Testis (tissue), 3 donors: ENCODE results near the gene CPE. TPM values are rescaled to one million over a fixed set of nuclear protein-coding genes. Genes with fewer than 3 reads are reported as not detected.
A peak's percentile ranks its signal among the peaks of the same experiment; 100 is the strongest.

Experiments used
- DNase-seq: peaks from one replicate; pipeline ENCODE4 v3.0.0-alpha.2; 2019
- H3K27ac ChIP-seq, 2 donors: fragments of 200-600 bp; sonication (generic); one replicate each; pipeline ENCODE4 v1.5.1; 2019
- H3K27me3 ChIP-seq: fragments of 200-600 bp; sonication (generic); one replicate; pipeline ENCODE4 v1.5.1; 2019
- H3K36me3 ChIP-seq: fragments of 200-600 bp; sonication (generic); one replicate; pipeline ENCODE4 v1.5.1; 2017; ENCODE audit warnings: low read depth; ENCODE audit errors: missing control alignments
- H3K4me1 ChIP-seq: fragments of 200-600 bp; sonication (generic); one replicate; pipeline ENCODE4 v1.5.1; 2019
- H3K4me3 ChIP-seq, 2 donors: fragments of 200-600 bp; sonication (generic); one replicate each; pipeline ENCODE4 v1.5.1; 2017 to 2019
- H3K9me3 ChIP-seq: fragments of 200-600 bp; sonication (generic); one replicate; pipeline ENCODE4 v1.5.1; 2017
- POLR2A ChIP-seq: fragments of 450-650 bp; IDR thresholded peaks from one replicate; pipeline ENCODE4 v1.6.1; 2017; ENCODE audit warnings: antibody characterized with exemption, mild to moderate bottlenecking, moderate library complexity
- WGBS, 2 donors: methylation state at CpG; one replicate each; pipeline ENCODE4 v1.1.5; 2018; 5-methylcytosine and 5-hydroxymethylcytosine counted together
- intact Hi-C: fragments of 100-400 bp; cut with DNase I; formaldehyde crosslinking; loops from one replicate; pipeline ENCODE4 v1.15.1; 2023; ENCODE audit warnings: low total_unique reads
- polyA plus RNA-seq: library from polyadenylated mRNA; stranded (reverse); fragments of 350-450 nt; fragmentation: Illumina TruSeq; extraction: RNeasy Lipid Tissue Mini Kit (QIAGEN cat#74804); gene quantifications from one replicate; pipeline ENCODE4 v1.2.3, GENCODE V29; 2014; ENCODE audit warnings: low read depth, low replicate concordance; ENCODE audit not compliant: insufficient read depth
- total RNA-seq, 2 donors: library from RNA; depleted of rRNA; stranded (reverse); fragments of >200 nt; gene quantifications; one replicate each; pipeline ENCODE4 v1.2.3, GENCODE V29; 2016
- TF ChIP-seq, protein P1 (sequence below), 3 experiments: fragments of 450-650 bp in 2 of 3; fragments of 200-600 bp in 1 of 3; sonication (generic) in 1 of 3; IDR thresholded peaks; one replicate each; pipeline ENCODE4 v1.5.1; 2016 to 2019; ENCODE audit warnings: antibody characterized with exemption in 3 of 3, mild to moderate bottlenecking in 2 of 3, moderate library complexity in 1 of 3

The CPE gene
- total and polyA plus RNA-seq, 3 donors from 2014 or later: 290 to 589 (median 324) TPM

DNA sequence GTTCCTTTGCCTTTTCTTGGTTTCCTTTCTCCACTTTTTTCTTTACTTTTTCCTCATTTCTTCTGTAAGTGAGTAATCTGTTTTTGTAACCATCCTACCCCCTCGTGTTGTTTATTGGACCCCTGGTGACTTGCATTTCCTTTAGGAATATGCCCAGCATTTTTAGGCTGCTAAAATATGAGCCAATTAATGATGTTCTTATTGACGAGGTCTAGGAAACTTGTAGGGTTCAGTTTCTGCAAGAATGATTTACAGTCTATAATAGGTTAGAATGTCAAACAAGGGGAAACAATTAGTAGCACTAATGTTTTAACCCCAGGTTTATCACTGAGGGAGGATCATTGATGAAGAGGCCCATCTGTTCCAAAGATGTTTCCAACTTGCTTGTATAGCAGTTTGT lies 79.0 kb downstream of the CPE start:
- Histone ChIP-seq H3K27ac (no peak overlapping the region), H3K4me1 (peaks cover 3% of the 10 kb centered on the region), H3K4me3 (no peak overlapping the region), H3K9me3 (no peaks in the 10 kb centered on the region), H3K36me3 (no peaks in the 10 kb centered on the region), H3K27me3 (no peaks in the 10 kb centered on the region)
- no peak for DNase-seq
- TF ChIP-seq, protein P1, sequence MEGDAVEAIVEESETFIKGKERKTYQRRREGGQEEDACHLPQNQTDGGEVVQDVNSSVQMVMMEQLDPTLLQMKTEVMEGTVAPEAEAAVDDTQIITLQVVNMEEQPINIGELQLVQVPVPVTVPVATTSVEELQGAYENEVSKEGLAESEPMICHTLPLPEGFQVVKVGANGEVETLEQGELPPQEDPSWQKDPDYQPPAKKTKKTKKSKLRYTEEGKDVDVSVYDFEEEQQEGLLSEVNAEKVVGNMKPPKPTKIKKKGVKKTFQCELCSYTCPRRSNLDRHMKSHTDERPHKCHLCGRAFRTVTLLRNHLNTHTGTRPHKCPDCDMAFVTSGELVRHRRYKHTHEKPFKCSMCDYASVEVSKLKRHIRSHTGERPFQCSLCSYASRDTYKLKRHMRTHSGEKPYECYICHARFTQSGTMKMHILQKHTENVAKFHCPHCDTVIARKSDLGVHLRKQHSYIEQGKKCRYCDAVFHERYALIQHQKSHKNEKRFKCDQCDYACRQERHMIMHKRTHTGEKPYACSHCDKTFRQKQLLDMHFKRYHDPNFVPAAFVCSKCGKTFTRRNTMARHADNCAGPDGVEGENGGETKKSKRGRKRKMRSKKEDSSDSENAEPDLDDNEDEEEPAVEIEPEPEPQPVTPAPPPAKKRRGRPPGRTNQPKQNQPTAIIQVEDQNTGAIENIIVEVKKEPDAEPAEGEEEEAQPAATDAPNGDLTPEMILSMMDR (IDR thresholded peaks at IDR 0.05): no peak
- no peak for TF ChIP-seq POLR2A
- WGBS, 2 donors: 49 to 52% methylated on average over 2 of the region's 2 CpGs
- intact Hi-C loops: no loop called here

DNA sequence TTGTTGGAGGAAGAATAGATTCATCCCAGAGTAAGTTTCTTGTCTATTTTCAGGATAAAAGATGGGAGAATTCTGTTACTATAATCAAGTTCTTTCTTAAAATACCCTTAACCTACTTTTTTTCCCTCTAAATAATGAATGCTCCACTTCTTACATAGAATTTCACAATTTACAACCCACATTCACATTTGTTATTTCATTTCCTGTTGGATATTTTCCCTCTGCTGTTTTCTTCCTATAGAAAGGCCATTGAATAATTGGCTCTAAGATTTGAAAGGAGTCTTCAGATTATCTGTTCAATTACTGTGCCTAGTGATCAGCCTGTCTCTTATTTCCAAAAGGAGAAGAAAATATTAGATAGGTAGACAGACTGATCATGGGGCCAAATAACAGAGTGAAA lies 79.7 kb downstream of the CPE start:
- Histone ChIP-seq H3K4me1 (peaks cover 5% of the 10 kb centered on the region), H3K9me3 (no peaks in the 10 kb centered on the region), H3K4me3 (no peak overlapping the region), H3K27me3 (no peaks in the 10 kb centered on the region), H3K27ac (no peak overlapping the region), H3K36me3 (no peaks in the 10 kb centered on the region)
- TF ChIP-seq, protein P1 (IDR thresholded peaks at IDR 0.05): no peak
- TF ChIP-seq POLR2A: no peak
- DNase-seq: no peak
- intact Hi-C loops: no loop called here

DNA sequence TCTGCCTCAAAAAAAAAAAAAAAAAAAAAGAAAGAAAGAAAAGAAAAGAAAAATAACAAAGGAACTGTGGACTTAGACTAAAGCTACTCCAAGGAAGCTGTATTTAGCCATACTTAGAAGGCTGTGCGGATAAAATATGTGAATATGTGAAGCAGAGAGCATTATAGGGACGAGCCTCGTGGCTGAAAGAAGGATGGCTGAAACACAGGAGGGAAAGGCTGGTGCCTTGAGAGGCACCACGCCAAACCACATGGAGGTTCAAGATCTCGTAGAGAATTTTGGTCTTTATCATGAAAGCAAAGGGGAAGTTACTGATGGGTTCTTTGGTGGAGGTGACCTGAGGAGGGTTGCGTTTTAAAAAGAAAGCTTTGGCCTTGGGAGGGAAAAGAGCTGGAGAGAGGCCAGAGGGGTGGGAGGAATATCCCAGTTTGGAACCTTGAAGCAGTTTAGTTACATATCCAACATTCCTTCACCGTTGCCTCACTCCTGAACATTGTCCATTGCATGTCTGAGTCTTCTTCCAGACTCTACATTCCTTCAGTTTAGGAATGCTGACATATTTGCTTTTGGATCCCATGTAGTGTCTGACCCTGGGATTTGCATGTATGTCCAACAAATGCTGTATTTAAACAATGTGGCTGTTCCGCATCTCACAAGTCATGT lies 82.5 kb downstream of the CPE start:
- DNase-seq: peak; percentile 75
- no peak for TF ChIP-seq POLR2A
- TF ChIP-seq, protein P1 (IDR thresholded peaks at IDR 0.05): no peak
- Histone ChIP-seq H3K9me3 (no peaks in the 10 kb centered on the region), H3K4me3 (no peak overlapping the region), H3K27ac (no peak overlapping the region), H3K36me3 (no peaks in the 10 kb centered on the region), H3K4me1 (peaks cover 7% of the 10 kb centered on the region), H3K27me3 (no peaks in the 10 kb centered on the region)
- intact Hi-C loops: loop anchor here (5.0 to 10.0 kb wide), 2 partner anchors 106 to 329 kb away; no protein-coding TSS in a partner anchor
- 44 to 45% methylated on average over 8 of the region's 8 CpGs for WGBS, 2 donors

DNA sequence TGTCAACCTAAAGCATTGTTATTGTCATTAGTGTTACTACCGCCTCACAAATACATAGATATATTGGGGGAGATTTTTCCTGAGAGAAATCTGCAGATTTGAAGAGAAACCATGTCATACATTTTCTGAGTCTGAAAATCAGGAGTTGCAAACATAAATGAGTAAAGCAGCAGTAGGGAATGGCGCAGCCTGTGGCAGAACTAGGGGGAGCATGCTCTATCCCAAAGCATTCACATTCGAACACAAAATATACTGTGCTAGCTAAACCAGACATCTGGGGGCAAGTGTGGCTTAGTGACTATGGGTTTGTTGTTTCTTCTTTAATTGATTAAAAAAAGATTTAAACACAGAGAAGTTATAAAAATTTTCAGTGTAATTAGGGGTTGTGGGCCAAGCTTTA lies 83.2 kb downstream of the CPE start:
- Histone ChIP-seq H3K36me3 (no peaks in the 10 kb centered on the region), H3K9me3 (no peaks in the 10 kb centered on the region), H3K4me3 (no peak overlapping the region), H3K27ac (no peak overlapping the region), H3K27me3 (no peaks in the 10 kb centered on the region), H3K4me1 (peaks cover 7% of the 10 kb centered on the region)
- WGBS, 2 donors: 84 to 96% methylated on average over 3 of the region's 3 CpGs
- intact Hi-C loops: loop anchor here (5.0 to 10.0 kb wide), 2 partner anchors 107 to 330 kb away; no protein-coding TSS in a partner anchor
- no peak for TF ChIP-seq POLR2A
- DNase-seq: no peak

DNA sequence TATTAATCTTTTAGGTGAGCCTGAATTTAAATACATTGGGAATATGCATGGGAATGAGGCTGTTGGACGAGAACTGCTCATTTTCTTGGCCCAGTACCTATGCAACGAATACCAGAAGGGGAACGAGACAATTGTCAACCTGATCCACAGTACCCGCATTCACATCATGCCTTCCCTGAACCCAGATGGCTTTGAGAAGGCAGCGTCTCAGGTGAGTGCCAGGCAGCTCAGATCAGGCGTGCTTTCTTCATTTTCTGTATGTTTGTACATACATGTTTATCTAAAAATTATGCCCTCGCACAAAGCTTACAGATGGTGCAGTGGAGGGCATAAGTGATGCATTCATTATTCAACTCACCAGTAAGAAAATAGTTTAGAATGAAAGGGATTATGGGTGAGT lies 85.6 kb downstream of the CPE start:
- no peak for DNase-seq
- Histone ChIP-seq H3K9me3 (no peaks in the 10 kb centered on the region), H3K36me3 (no peaks in the 10 kb centered on the region), H3K27me3 (no peaks in the 10 kb centered on the region), H3K4me1 (peaks cover 4% of the 10 kb centered on the region), H3K4me3 (no peak overlapping the region), H3K27ac (no peak overlapping the region)
- 65 to 68% methylated on average over 7 of the region's 7 CpGs for WGBS, 2 donors
- intact Hi-C loops: loop anchor here (5.0 to 10.0 kb wide), 2 partner anchors 110 to 332 kb away; no protein-coding TSS in a partner anchor
- TF ChIP-seq, protein P1 (IDR thresholded peaks at IDR 0.05): no peak
- TF ChIP-seq POLR2A: no peak
